ENCODE results near the gene VPS13D.

Gene VPS13D

GRCh38 chr1:12542616-12543592, 313.1 kb downstream of the VPS13D start:
- DNase-seq: no peak

GRCh38 chr1:12543740-12544154, 313.9 kb downstream of the VPS13D start:
- no peak for DNase-seq

- no peak for DNase-seq
Measured at GRCh38 chr1:12544357-12544756, 314.5 kb downstream of the VPS13D start.

GRCh38 chr1:12544992-12545391, 315.2 kb downstream of the VPS13D start:
- DNase-seq: no peak

- no peak for DNase-seq
Measured at GRCh38 chr1:12546771-12547585, 317.1 kb downstream of the VPS13D start.

- no peak for DNase-seq
Measured at GRCh38 chr1:12547586-12548225, 317.9 kb downstream of the VPS13D start.

- no peak for DNase-seq
Measured at GRCh38 chr1:12548279-12548972, 318.6 kb downstream of the VPS13D start.

GRCh38 chr1:12548973-12549459, 319.2 kb downstream of the VPS13D start:
- DNase-seq: no peak

GRCh38 chr1:12549460-12550349, 319.9 kb downstream of the VPS13D start:
- DNase-seq: peak; percentile 57

- DNase-seq: no peak
Measured at GRCh38 chr1:12551584-12551983, 321.8 kb downstream of the VPS13D start.

- DNase-seq: no peak
Measured at GRCh38 chr1:12552111-12552888, 322.5 kb downstream of the VPS13D start.

- DNase-seq: no peak
Measured at GRCh38 chr1:12552951-12553921, 323.4 kb downstream of the VPS13D start.

GRCh38 chr1:12553963-12554362, 324.1 kb downstream of the VPS13D start:
- DNase-seq: no peak

GRCh38 chr1:12554521-12555305, 324.9 kb downstream of the VPS13D start:
- DNase-seq: no peak

- no peak for DNase-seq
Measured at GRCh38 chr1:12555411-12556367, 325.9 kb downstream of the VPS13D start.

- DNase-seq: no peak
Measured at GRCh38 chr1:12556368-12556930, 326.6 kb downstream of the VPS13D start.

All from activated CD4-positive, alpha-beta T cell treated with anti-CD3 and anti-CD28 coated beads for 48 hours (primary cell).